ENCODE measurements around the gene SPATA1.
A peak's percentile ranks its signal among the peaks of the same experiment; 100 is the strongest.

The SPATA1 gene

DNA sequence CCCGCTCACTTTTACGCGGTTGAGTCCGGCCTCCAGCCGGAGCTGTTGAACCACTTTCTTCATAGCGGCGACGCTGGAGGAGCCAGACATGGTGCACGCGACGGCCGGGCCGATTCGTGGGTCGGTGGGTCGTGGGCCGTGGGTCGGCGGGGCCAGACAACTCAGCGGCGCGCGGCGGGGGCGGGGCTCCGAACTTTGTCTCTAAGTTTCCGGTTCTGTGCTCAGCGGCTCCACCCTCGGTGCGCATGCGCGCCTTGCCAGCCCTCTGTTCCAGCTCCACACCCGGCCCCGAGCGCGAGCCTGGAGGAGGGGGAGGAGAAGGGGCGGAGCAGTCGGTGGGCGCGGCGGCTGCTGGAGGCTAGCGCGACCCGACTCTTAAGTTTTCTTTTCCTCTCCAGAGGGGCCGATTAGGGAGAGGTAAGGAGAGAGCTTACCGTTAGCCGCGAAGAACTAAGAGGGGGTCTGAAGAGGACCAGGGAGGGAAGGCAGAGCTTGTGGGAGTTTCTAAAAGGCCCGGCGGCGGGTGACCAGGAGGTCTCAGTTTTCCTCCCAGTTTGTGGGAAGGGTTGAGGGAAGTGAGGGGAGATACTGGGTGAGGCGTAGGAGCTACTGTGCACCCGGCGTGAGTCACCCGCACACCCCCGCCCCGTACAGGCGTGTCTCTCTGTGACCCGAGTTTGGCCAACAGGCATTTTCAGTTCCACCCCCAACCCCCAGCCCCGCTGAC lies at the start of gene SPATA1, which contains the start of gene GNG5:
Gene SPATA1, plus strand, starts transcription at position 385 of the 727 bp plus-strand sequence. CDS start 9,974 bp downstream, outside the sequence.
Gene GNG5, minus strand, starts transcription at position 580 of the 727 bp plus-strand sequence. Its CDS starts 490 bp downstream, at position 90.
- TF ChIP-seq ZNF274 (IDR thresholded peaks at IDR 0.05; ENCODE audit: low read depth, low read length): no peak
- H3K4me3 ChIP-seq (ENCODE audit: low read length): peak within 1 kb of the TSS; percentile 98

- no peak overlapping the region for H3K4me3 ChIP-seq (ENCODE audit: low read length)
- no peak for TF ChIP-seq ZNF274 (IDR thresholded peaks at IDR 0.05; ENCODE audit: low read depth, low read length)
These were observed 44.1 kb upstream of the SPATA1 start for GRCh38 chr1:84462118-84462517.

- TF ChIP-seq ZNF274 (IDR thresholded peaks at IDR 0.05; ENCODE audit: low read depth, low read length): no peak
These were observed 38.9 kb upstream of the SPATA1 start for GRCh38 chr1:84467298-84467697.

GRCh38 chr1:84476225-84476624 lies 30.0 kb upstream of the SPATA1 start:
- H3K4me3 ChIP-seq (ENCODE audit: low read length): no peak overlapping the region
- no peak for TF ChIP-seq ZNF274 (IDR thresholded peaks at IDR 0.05; ENCODE audit: low read depth, low read length)

More at GRCh38 chr1:84467298-84467697, 38.9 kb upstream of the SPATA1 start:
- H3K4me3 ChIP-seq (ENCODE audit: low read length): no peak overlapping the region

- TF ChIP-seq ZNF274 (IDR thresholded peaks at IDR 0.05; ENCODE audit: low read depth, low read length): no peak
- peak within 1 kb of the TSS; percentile 97 for H3K4me3 ChIP-seq (ENCODE audit: low read length)
These were observed 27.0 kb upstream of the SPATA1 start, which contains the start of gene RPF1 for GRCh38 chr1:84478876-84479868. Gene RPF1, plus strand, starts transcription at chr1:84479266. Its CDS starts 16 bp downstream, at chr1:84479282.

- no peak for TF ChIP-seq ZNF274 (IDR thresholded peaks at IDR 0.05; ENCODE audit: low read depth, low read length)
These were observed 26.2 kb upstream of the SPATA1 start for GRCh38 chr1:84479998-84480397.

DNA sequence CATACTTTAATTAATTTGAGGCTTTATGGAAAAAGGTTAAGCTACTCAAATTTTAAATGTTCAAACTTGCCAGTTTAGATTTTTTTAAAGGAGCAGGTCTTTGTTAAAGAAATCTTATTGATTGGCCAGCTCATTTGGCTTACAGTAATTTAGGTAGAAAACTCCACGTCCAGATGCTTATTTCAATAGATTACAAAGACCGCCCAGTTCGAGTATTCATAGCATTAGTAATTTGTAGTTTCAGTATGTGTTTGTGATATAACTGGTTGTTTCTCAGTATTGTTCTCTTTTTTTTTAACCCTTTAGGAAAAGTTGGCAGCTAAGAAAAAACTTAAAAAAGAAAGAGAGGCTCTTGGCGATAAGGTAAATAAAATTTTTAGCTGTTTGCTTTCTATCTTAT lies 25.5 kb upstream of the SPATA1 start:
- no peak for TF ChIP-seq ZNF274 (IDR thresholded peaks at IDR 0.05; ENCODE audit: low read depth, low read length)
- peak overlapping the region; percentile 97; the same call in 1 of the 2 replicates for H3K4me3 ChIP-seq (ENCODE audit: low read length)

More at GRCh38 chr1:84479998-84480397, 26.2 kb upstream of the SPATA1 start:
- H3K4me3 ChIP-seq (ENCODE audit: low read length): peak overlapping the region; percentile 97

GRCh38 chr1:84481317-84481716 lies 24.9 kb upstream of the SPATA1 start:
- no peak overlapping the region; the same call in 1 of the 2 replicates for H3K4me3 ChIP-seq (ENCODE audit: low read length)
- TF ChIP-seq ZNF274 (IDR thresholded peaks at IDR 0.05; ENCODE audit: low read depth, low read length): no peak

DNA sequence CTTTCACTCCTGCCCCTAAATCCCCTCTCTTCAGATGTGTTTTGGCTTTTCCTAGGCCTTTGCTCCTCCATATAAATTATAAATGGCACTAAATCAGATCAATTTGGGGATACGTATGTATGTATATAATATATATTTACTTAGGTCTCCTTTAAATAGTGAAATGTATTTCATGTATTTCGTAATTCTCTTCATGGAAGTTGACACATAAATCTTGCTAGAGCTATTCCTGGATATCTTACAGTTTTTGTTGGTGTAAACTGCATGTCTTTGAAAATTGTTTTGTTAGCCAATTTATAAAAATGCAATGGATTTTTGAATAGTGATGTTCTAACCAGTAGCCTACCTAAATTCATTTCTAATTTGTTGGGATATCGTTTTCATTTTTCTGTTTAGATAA lies 18.1 kb upstream of the SPATA1 start:
- TF ChIP-seq ZNF274 (IDR thresholded peaks at IDR 0.05; ENCODE audit: low read depth, low read length): no peak
- H3K4me3 ChIP-seq (ENCODE audit: low read length): no peak overlapping the region

- H3K4me3 ChIP-seq (ENCODE audit: low read length): no peak overlapping the region
- no peak for TF ChIP-seq ZNF274 (IDR thresholded peaks at IDR 0.05; ENCODE audit: low read depth, low read length)
These were observed 16.4 kb upstream of the SPATA1 start for GRCh38 chr1:84489766-84490165.

GRCh38 chr1:84492726-84493125 lies 13.5 kb upstream of the SPATA1 start:
- H3K4me3 ChIP-seq (ENCODE audit: low read length): no peak overlapping the region
- TF ChIP-seq ZNF274 (IDR thresholded peaks at IDR 0.05; ENCODE audit: low read depth, low read length): no peak

- no peak overlapping the region for H3K4me3 ChIP-seq (ENCODE audit: low read length)
- no peak for TF ChIP-seq ZNF274 (IDR thresholded peaks at IDR 0.05; ENCODE audit: low read depth, low read length)
These were observed 12.4 kb upstream of the SPATA1 start for GRCh38 chr1:84493747-84494146.

DNA sequence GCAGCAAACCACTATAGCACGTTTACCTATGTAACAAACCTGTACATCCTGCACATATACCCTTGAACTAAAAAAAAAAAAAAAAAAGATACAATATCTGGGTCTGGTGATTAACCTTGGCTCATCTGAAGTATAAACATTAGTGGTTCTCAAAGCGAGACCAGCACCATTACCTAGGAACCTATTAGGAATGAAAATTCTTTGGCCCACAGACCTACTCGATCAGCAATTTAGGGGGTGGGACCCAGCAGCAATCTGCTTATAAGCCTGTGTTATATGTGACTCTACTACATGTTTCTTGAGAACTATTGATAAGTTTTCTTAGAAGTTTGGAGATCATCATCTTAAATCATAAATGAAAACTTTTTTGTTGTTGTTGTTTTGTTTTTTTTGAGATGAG lies 9.7 kb upstream of the SPATA1 start:
- H3K4me3 ChIP-seq (ENCODE audit: low read length): no peak overlapping the region

GRCh38 chr1:84497631-84498275 lies 8.4 kb upstream of the SPATA1 start:
- H3K4me3 ChIP-seq (ENCODE audit: low read length): no peak overlapping the region
- no peak for TF ChIP-seq ZNF274 (IDR thresholded peaks at IDR 0.05; ENCODE audit: low read depth, low read length)

More for the DNA sequence above, 9.7 kb upstream of the SPATA1 start:
- no peak for TF ChIP-seq ZNF274 (IDR thresholded peaks at IDR 0.05; ENCODE audit: low read depth, low read length)
